HepG2 (cell line): ENCODE measurements around the gene BAIAP2L2. TPM values are rescaled to one million over a fixed set of nuclear protein-coding genes. Genes with fewer than 3 reads are reported as not detected.

Experiments
- ATAC-seq: fragments of 200-7000 bp; cut with Tn5 transposase; 3 replicates; pipeline ENCODE4 v1.9.1; 2020; ENCODE audit warnings: mild to moderate bottlenecking, moderate library complexity
- BruUV-seq: library from RNA; stranded (reverse); fragments of 400-500 nt; replicated peaks from 2 replicates; lab custom pipeline; 2021; lab: Mats Ljungman, UMichigan
- CTCF ChIA-PET: fragments of 300-600 bp; formaldehyde crosslinking; extraction: SDS; loops from one replicate; lab custom pipeline; 2021; ENCODE audit warnings: low total read pairs, inconsistent platforms, low intra/inter-chr PET ratio; lab: Yijun Ruan, JAX
- POLR2A ChIA-PET: fragments of 350-600 bp; sonication (Branson Sonifier 250); formaldehyde crosslinking; loops from one replicate; lab custom pipeline; 2020; ENCODE audit warnings: antibody characterized with exemption, inconsistent platforms; lab: Yijun Ruan, JAX
- DNase-seq: peaks from one replicate; pipeline ENCODE4 v3.0.0-alpha.2; 2015; ENCODE audit warnings: low spot score
- FAIRE-seq: peaks from 3 replicates; lab custom pipeline; 2011; peaks lifted over from hg19 to GRCh38; lab: Jason Lieb, UNC
- H2AFZ ChIP-seq: one replicate; pipeline ENCODE4 v1.6.1; 2011; ENCODE audit warnings: low read length, inconsistent platforms
- H3K27ac ChIP-seq: fragments of 300-600 bp; 3 replicates; pipeline ENCODE4 v1.8.0; 2011; ENCODE audit warnings: mixed run types, mild to moderate bottlenecking, mixed read lengths, low read length, inconsistent platforms; ENCODE audit not compliant: insufficient read depth; ENCODE audit errors: extremely low read length
- H3K27me3 ChIP-seq, 2 experiments: fragments of 200-600 bp in 1 of 2; 2 replicates in 1 of 2; 3 replicates in 1 of 2; pipeline versions ENCODE4 v1.6.0 to v1.8.0; 2011; ENCODE audit warnings: low read length in 2 of 2, mild to moderate bottlenecking in 2 of 2, moderate library complexity in 2 of 2, inconsistent platforms in 1 of 2; ENCODE audit not compliant: insufficient read depth in 2 of 2, control insufficient read depth in 1 of 2
- H3K36me3 ChIP-seq, 2 experiments: fragments of 200-600 bp in 1 of 2; replicated peaks in 1 of 2; 2 replicates in 1 of 2; 3 replicates in 1 of 2; pipeline versions ENCODE4 v1.5.1 to v1.8.0; 2011; ENCODE audit warnings: low read length in 2 of 2, inconsistent platforms in 1 of 2; ENCODE audit not compliant: insufficient read depth in 2 of 2, control insufficient read depth in 1 of 2
- H3K4me1 ChIP-seq: 2 replicates; pipeline ENCODE4 v1.5.1; 2012; ENCODE audit warnings: low read length, inconsistent platforms; ENCODE audit not compliant: insufficient read depth
- H3K4me2 ChIP-seq: 2 replicates; pipeline ENCODE4 v1.6.0; 2011; ENCODE audit warnings: low read depth, low read length, inconsistent platforms
- H3K4me3 ChIP-seq, 3 experiments: fragments of 200-600 bp in 1 of 3; sonication (generic), shearing (Covaris generic) in 1 of 3; replicated peaks in 1 of 3; 2 replicates each; pipeline ENCODE4 v1.5.1; 2011 to 2016; ENCODE audit warnings: low read length in 3 of 3, inconsistent platforms in 2 of 3, low read depth in 2 of 3, mild to moderate bottlenecking in 2 of 3, control low read depth in 1 of 3, mixed read lengths in 1 of 3; ENCODE audit not compliant: insufficient read depth in 1 of 3
- H3K79me2 ChIP-seq: one replicate; pipeline ENCODE4 v1.6.1; 2011; ENCODE audit warnings: low read length, inconsistent platforms; ENCODE audit not compliant: insufficient read depth
- H3K9ac ChIP-seq: 2 replicates; pipeline ENCODE4 v1.6.0; 2011; ENCODE audit warnings: mild to moderate bottlenecking, low read depth, low read length, inconsistent platforms; ENCODE audit not compliant: insufficient read depth
- H3K9me3 ChIP-seq: 2 replicates; pipeline ENCODE4 v1.5.1; 2012; ENCODE audit warnings: mild to moderate bottlenecking, low read length
- H4K20me1 ChIP-seq: 2 replicates; pipeline ENCODE4 v1.6.0; 2011; ENCODE audit warnings: inconsistent platforms, mild to moderate bottlenecking, low read length, moderate library complexity; ENCODE audit not compliant: insufficient read depth
- CREM ChIP-seq, 2 experiments: sonication (generic) in 1 of 2; formaldehyde crosslinking in 1 of 2; IDR thresholded peaks; 2 replicates each; pipeline versions ENCODE4 v1.4.0 to v1.6.1; 2016 to 2020; ENCODE audit warnings: antibody characterized with exemption in 1 of 2, mild to moderate bottlenecking in 1 of 2, missing genetic modification reagents in 1 of 2
- GTF2F1 ChIP-seq: fragments of 150-350 bp; IDR thresholded peaks from 2 replicates; pipeline ENCODE4 v1.6.1; 2014; ENCODE audit warnings: low read length
- NKX3-1 ChIP-seq: sonication (generic); formaldehyde crosslinking; IDR thresholded peaks from 2 replicates; pipeline ENCODE4 v1.5.0; 2020; ENCODE audit warnings: missing genetic modification reagents
- PHF20 ChIP-seq: sonication (generic); formaldehyde crosslinking; IDR thresholded peaks from 2 replicates; pipeline ENCODE4 v1.5.0; 2020; ENCODE audit warnings: mild to moderate bottlenecking, missing genetic modification reagents
- ZBTB7A ChIP-seq: sonication (generic); formaldehyde crosslinking; IDR thresholded peaks from 2 replicates; pipeline ENCODE4 v1.8.0; 2022; ENCODE audit warnings: mild to moderate bottlenecking, missing genetic modification reagents
- ZNF768 ChIP-seq: sonication (generic); formaldehyde crosslinking; IDR thresholded peaks from 2 replicates; pipeline ENCODE4 v1.4.0; 2020; ENCODE audit warnings: missing genetic modification reagents
- ZNF839 ChIP-seq: sonication (generic); formaldehyde crosslinking; IDR thresholded peaks from 2 replicates; pipeline ENCODE4 v1.4.0; 2020; ENCODE audit warnings: missing genetic modification reagents, mild to moderate bottlenecking, borderline replicate concordance
- ZSCAN30 ChIP-seq: sonication (generic); formaldehyde crosslinking; IDR thresholded peaks from 2 replicates; pipeline ENCODE4 v1.5.0; 2020; ENCODE audit warnings: mild to moderate bottlenecking, missing genetic modification reagents
- whole genome bisulfite sequencing: methylation state at CpG from one replicate; pipeline ENCODE4 v1.1.6; 2017; ENCODE audit warnings: low lambda C conversion rate; 5-methylcytosine and 5-hydroxymethylcytosine counted together
- in situ Hi-C: cut with HindIII; loops from 2 replicates; pipeline ENCODE4 v1.10.0; 2017; ENCODE audit warnings: low pct_unique_long_range_greater_than_20kb; ENCODE audit not compliant: extremely low pct_ligation_motif_present
- intact Hi-C: fragments of 100-400 bp; cut with micrococcal nuclease; formaldehyde crosslinking; loops from one replicate; pipeline ENCODE4 v1.10.0; 2022; ENCODE audit not compliant: unreplicated experiment
- polyA plus RNA-seq, 8 experiments: library from polyadenylated mRNA; depleted of rRNA in 3 of 8; stranded (reverse) in 7 of 8; unstranded in 1 of 8; fragments of >200 nt; fragmentation: Illumina TruSeq in 4 of 8; extraction: Trizol in 4 of 8; gene quantifications; 2 replicates each; pipeline versions ENCODE4 v1.2.1 to v1.2.3, GENCODE V29; 2011 to 2016; ENCODE audit warnings: low read depth in 4 of 8, missing spikeins in 1 of 8, mixed read lengths in 1 of 8; ENCODE audit not compliant: insufficient read depth in 1 of 8
- total RNA-seq, 5 experiments: library from RNA; depleted of rRNA; stranded (reverse); fragments of >200 nt; fragmentation: Illumina TruSeq; extraction: Trizol; gene quantifications; 2 replicates each; pipeline ENCODE4 v1.2.3, GENCODE V29; 2016; ENCODE audit warnings: low read depth in 1 of 5
- TF ChIP-seq, protein P1 (sequence below): conservative IDR thresholded peaks from 2 replicates; pipeline ENCODE4 v1.6.1; 2018; ENCODE audit warnings: missing genetic modification reagents
- TF ChIP-seq, protein P2 (sequence below): sonication (generic); formaldehyde crosslinking; IDR thresholded peaks from 2 replicates; pipeline ENCODE4 v1.4.0; 2020; ENCODE audit warnings: missing genetic modification reagents

BAIAP2L2 gene
- total and polyA plus RNA-seq, 2 of the 13 experiments (the other 11 are each of a cell fraction or from before 2014, with no cell fraction given) = 4.4 to 7.5 TPM

- in situ Hi-C loops = no loop called here
Observed at GRCh38 chr22:38124236-38124974, 13.9 kb upstream of the BAIAP2L2 start.

DNA sequence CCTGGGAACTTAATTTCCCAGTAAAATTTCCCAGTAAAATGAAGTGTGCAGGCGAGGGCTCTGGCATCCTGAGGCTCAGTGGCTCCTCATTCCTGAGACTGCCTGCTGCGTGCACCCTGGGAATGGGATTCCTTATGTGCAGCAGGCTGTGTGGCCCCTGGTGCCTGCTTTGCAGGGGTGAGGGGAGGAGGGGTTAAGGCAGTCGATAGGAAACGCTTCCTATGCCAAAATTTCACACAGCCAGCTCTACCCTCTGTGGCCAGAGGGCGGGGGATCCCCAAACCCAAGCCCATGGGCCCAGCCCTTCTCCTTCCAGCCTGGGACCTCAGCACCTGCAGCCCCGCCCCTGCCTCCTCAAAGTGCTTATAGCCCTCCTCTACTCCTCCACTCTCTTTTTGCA lies 12.1 kb upstream of the BAIAP2L2 start:
- BruUV-seq = no TSS peak
- H3K79me2 ChIP-seq = no peaks in the 10 kb centered on the region
- intact Hi-C loops (no loop called here), in situ Hi-C loops (no loop called here)
- no peaks in the 10 kb centered on the region for H4K20me1 ChIP-seq
- no peaks in the 10 kb centered on the region for H3K4me1 ChIP-seq
- H3K9me3 ChIP-seq = no peaks in the 10 kb centered on the region
- no peak for DNase-seq
- CTCF ChIA-PET = no interaction called here
- POLR2A ChIA-PET = interaction anchor here (1.0 kb wide), 1 partner anchor 11 kb away, joined by 3 read pairs; the partner anchor contains the start of gene BAIAP2L2
- ATAC-seq = no peak
- H2AFZ ChIP-seq = no peak overlapping the region
- H3K27me3 ChIP-seq = no peaks in the 10 kb centered on the region
- no peaks in the 10 kb centered on the region for H3K36me3 ChIP-seq
- 63% methylated on average over 6 of the region's 6 CpGs for WGBS
- H3K9ac ChIP-seq = no peak overlapping the region
- no peak overlapping the region for H3K4me2 ChIP-seq
- H3K4me3 ChIP-seq = no peak overlapping the region
- no peak for FAIRE-seq
- no peak overlapping the region for H3K27ac ChIP-seq
- TF ChIP-seq, protein P1, sequence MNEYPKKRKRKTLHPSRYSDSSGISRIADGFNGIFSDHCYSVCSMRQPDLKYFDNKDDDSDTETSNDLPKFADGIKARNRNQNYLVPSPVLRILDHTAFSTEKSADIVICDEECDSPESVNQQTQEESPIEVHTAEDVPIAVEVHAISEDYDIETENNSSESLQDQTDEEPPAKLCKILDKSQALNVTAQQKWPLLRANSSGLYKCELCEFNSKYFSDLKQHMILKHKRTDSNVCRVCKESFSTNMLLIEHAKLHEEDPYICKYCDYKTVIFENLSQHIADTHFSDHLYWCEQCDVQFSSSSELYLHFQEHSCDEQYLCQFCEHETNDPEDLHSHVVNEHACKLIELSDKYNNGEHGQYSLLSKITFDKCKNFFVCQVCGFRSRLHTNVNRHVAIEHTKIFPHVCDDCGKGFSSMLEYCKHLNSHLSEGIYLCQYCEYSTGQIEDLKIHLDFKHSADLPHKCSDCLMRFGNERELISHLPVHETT = no peak
- TF ChIP-seq PHF20 (no peak), CREM (IDR thresholded peaks at IDR 0.05) (no peak), CREM (CRISPR knock-in tag; IDR thresholded peaks at IDR 0.05) (no peak), ZSCAN30 (CRISPR knock-in tag) (no peak)

More at GRCh38 chr22:38124236-38124974, 13.9 kb upstream of the BAIAP2L2 start:
- no peak overlapping the region for H3K4me2 ChIP-seq
- POLR2A ChIA-PET = no interaction called here
- H3K27ac ChIP-seq = no peak overlapping the region
- intact Hi-C loops = no loop called here
- H2AFZ ChIP-seq = no peak overlapping the region
- no peaks in the 10 kb centered on the region for H3K36me3 ChIP-seq
- no peak overlapping the region for H3K4me3 ChIP-seq
- H4K20me1 ChIP-seq = no peaks in the 10 kb centered on the region
- no peak for FAIRE-seq
- no peaks in the 10 kb centered on the region for H3K79me2 ChIP-seq
- H3K9ac ChIP-seq = no peak overlapping the region
- CTCF ChIA-PET = no interaction called here
- H3K27me3 ChIP-seq = no peaks in the 10 kb centered on the region
- ATAC-seq = peak; percentile 37
- no TSS peak for BruUV-seq
- no peaks in the 10 kb centered on the region for H3K9me3 ChIP-seq
- WGBS = 87% methylated on average over 20 of the region's 21 CpGs
- DNase-seq = no peak
- no peaks in the 10 kb centered on the region for H3K4me1 ChIP-seq
- TF ChIP-seq, protein P2, sequence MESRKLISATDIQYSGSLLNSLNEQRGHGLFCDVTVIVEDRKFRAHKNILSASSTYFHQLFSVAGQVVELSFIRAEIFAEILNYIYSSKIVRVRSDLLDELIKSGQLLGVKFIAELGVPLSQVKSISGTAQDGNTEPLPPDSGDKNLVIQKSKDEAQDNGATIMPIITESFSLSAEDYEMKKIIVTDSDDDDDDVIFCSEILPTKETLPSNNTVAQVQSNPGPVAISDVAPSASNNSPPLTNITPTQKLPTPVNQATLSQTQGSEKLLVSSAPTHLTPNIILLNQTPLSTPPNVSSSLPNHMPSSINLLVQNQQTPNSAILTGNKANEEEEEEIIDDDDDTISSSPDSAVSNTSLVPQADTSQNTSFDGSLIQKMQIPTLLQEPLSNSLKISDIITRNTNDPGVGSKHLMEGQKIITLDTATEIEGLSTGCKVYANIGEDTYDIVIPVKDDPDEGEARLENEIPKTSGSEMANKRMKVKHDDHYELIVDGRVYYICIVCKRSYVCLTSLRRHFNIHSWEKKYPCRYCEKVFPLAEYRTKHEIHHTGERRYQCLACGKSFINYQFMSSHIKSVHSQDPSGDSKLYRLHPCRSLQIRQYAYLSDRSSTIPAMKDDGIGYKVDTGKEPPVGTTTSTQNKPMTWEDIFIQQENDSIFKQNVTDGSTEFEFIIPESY (CRISPR knock-in tag) = peak; percentile 78
- TF ChIP-seq ZNF768 (CRISPR knock-in tag) (peak; percentile 50; the same call in 1 of the 2 replicates), GTF2F1 (no peak), NKX3-1 (CRISPR knock-in tag) (no peak), ZNF839 (CRISPR knock-in tag) (0 out of 2 replicates have a peak, but pooled peaks have one; percentile 17), ZBTB7A (CRISPR knock-in tag) (no peak)
